Testis (tissue), 3 donors: ENCODE results near the gene CCT3. TPM values are rescaled to one million over a fixed set of nuclear protein-coding genes. Genes with fewer than 3 reads are reported as not detected.

Experiments used
- DNase-seq: peaks from one replicate; pipeline ENCODE4 v3.0.0-alpha.2; 2019
- H3K27ac ChIP-seq, 2 donors: fragments of 200-600 bp; sonication (generic); one replicate each; pipeline ENCODE4 v1.5.1; 2019
- H3K27me3 ChIP-seq: fragments of 200-600 bp; sonication (generic); one replicate; pipeline ENCODE4 v1.5.1; 2019
- H3K36me3 ChIP-seq: fragments of 200-600 bp; sonication (generic); one replicate; pipeline ENCODE4 v1.5.1; 2017; ENCODE audit warnings: low read depth; ENCODE audit errors: missing control alignments
- H3K4me1 ChIP-seq: fragments of 200-600 bp; sonication (generic); one replicate; pipeline ENCODE4 v1.5.1; 2019
- H3K4me3 ChIP-seq, 2 donors: fragments of 200-600 bp; sonication (generic); one replicate each; pipeline ENCODE4 v1.5.1; 2017 to 2019
- H3K9me3 ChIP-seq: fragments of 200-600 bp; sonication (generic); one replicate; pipeline ENCODE4 v1.5.1; 2017
- CTCF ChIP-seq, 3 experiments: fragments of 450-650 bp in 2 of 3; fragments of 200-600 bp in 1 of 3; sonication (generic) in 1 of 3; IDR thresholded peaks; one replicate each; pipeline ENCODE4 v1.5.1; 2016 to 2019; ENCODE audit warnings: antibody characterized with exemption in 3 of 3, mild to moderate bottlenecking in 2 of 3, moderate library complexity in 1 of 3
- POLR2A ChIP-seq: fragments of 450-650 bp; IDR thresholded peaks from one replicate; pipeline ENCODE4 v1.6.1; 2017; ENCODE audit warnings: antibody characterized with exemption, mild to moderate bottlenecking, moderate library complexity
- WGBS, 2 donors: methylation state at CpG; one replicate each; pipeline ENCODE4 v1.1.5; 2018; 5-methylcytosine and 5-hydroxymethylcytosine counted together
- intact Hi-C: fragments of 100-400 bp; cut with DNase I; formaldehyde crosslinking; loops from one replicate; pipeline ENCODE4 v1.15.1; 2023; ENCODE audit warnings: low total_unique reads
- polyA plus RNA-seq: library from polyadenylated mRNA; stranded (reverse); fragments of 350-450 nt; fragmentation: Illumina TruSeq; extraction: RNeasy Lipid Tissue Mini Kit (QIAGEN cat#74804); gene quantifications from one replicate; pipeline ENCODE4 v1.2.3, GENCODE V29; 2014; ENCODE audit warnings: low read depth, low replicate concordance; ENCODE audit not compliant: insufficient read depth
- total RNA-seq, 2 donors: library from RNA; depleted of rRNA; stranded (reverse); fragments of >200 nt; gene quantifications; one replicate each; pipeline ENCODE4 v1.2.3, GENCODE V29; 2016

Gene CCT3
- total and polyA plus RNA-seq, 3 donors from 2014 or later: 192 to 302 (median 203) TPM

GRCh38 chr1:156379420-156380165 lies 41.5 kb upstream of the CCT3 start:
- DNase-seq: no peak
- H3K27ac ChIP-seq: no peak overlapping the region
- H3K4me1 ChIP-seq: no peaks in the 10 kb centered on the region
- no peaks in the 10 kb centered on the region for H3K27me3 ChIP-seq
- TF ChIP-seq CTCF (IDR thresholded peaks at IDR 0.05): no peak
- no peak for TF ChIP-seq POLR2A
- H3K36me3 ChIP-seq: no peaks in the 10 kb centered on the region
- no peaks in the 10 kb centered on the region for H3K9me3 ChIP-seq
- H3K4me3 ChIP-seq: no peak overlapping the region
- intact Hi-C loops: no loop called here
- WGBS, 2 donors: 61% methylated on average over 3 of the region's 3 CpGs

- no peak for DNase-seq
- Histone ChIP-seq H3K4me1 (peaks cover 7% of the 10 kb centered on the region), H3K4me3 (no peak overlapping the region), H3K27me3 (no peaks in the 10 kb centered on the region), H3K27ac (no peak overlapping the region), H3K36me3 (no peaks in the 10 kb centered on the region), H3K9me3 (no peaks in the 10 kb centered on the region)
- TF ChIP-seq POLR2A: no peak
- no peak for TF ChIP-seq CTCF (IDR thresholded peaks at IDR 0.05)
- intact Hi-C loops: no loop called here
- 75 to 85% methylated on average over 6 of the region's 6 CpGs for WGBS, 2 donors
These were observed 40.5 kb upstream of the CCT3 start for GRCh38 chr1:156378557-156378956.

DNA sequence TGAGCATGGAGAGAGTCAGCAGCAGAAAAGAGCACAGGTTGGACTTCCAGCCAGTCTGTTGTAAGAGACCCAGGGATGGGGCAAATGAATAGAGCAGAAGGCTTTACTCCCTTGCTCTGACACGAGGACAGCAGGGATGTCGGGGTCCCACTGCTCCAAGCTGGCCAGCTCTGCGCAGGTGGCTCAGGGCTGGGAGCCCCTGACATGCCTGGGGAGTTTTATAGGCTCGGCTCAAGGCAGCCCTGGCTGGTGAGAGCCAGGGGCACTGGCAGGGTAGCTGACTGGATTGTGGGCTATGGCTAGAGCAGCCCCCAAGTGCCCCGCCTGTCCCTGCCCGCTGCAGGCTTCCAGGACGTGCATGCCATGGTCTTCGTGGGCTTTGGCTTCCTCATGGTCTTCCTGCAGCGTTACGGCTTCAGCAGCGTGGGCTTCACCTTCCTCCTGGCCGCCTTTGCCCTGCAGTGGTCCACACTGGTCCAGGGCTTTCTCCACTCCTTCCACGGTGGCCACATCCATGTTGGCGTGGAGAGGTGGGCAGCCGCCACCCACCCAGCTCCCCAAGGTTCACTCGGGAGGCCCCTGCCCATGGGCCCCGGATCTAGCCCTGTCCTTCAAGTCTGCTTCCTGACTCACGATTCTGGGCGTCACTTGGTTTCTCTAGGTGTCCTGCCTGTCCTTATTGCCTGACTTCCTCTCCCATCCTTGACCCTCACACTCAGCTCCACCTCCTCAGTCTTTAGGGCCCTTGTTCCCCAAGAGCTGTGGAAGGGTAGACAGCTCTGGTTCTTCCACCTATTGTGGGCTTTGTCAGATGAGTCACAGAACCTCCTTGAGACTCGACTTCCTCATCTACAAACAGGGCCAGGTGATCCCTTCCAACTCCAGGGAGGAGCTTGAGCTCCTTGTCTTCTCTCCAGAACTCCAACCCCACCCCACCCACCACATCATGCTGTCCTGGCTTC lies 39.1 kb upstream of the CCT3 start:
- no peak overlapping the region for H3K4me3 ChIP-seq
- H3K9me3 ChIP-seq: no peaks in the 10 kb centered on the region
- DNase-seq: no peak
- H3K27ac ChIP-seq: no peak overlapping the region
- no peaks in the 10 kb centered on the region for H3K36me3 ChIP-seq
- TF ChIP-seq POLR2A (no peak), CTCF (IDR thresholded peaks at IDR 0.05) (no peak)
- H3K27me3 ChIP-seq: no peaks in the 10 kb centered on the region
- 87% methylated on average over 19 to 20 of the region's 20 CpGs for WGBS, 2 donors
- peaks cover 8% of the 10 kb centered on the region for H3K4me1 ChIP-seq
- intact Hi-C loops: no loop called here

DNA sequence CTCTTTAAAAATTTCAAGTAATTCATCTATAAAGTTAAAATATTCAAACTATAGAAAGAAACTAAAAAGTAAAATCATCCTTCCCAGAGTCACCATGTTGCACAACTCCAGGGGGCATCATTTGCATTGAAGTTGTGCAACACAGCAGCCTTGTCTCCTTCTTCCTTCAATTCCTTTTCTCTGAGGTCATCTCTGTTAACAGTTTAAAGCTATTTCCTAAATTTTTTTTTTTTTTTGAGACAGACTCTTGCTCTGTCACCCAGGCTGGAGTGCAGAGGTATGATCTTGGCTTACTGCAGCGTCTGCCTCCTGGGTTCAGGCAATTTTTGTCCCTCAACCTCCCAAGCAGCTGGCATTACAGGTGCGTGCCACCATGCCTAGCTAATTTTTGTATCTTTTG lies 38.1 kb upstream of the CCT3 start:
- no peak for TF ChIP-seq CTCF (IDR thresholded peaks at IDR 0.05)
- no peak for TF ChIP-seq POLR2A

More for the DNA sequence above, 38.1 kb upstream of the CCT3 start:
- Histone ChIP-seq H3K27me3 (no peaks in the 10 kb centered on the region), H3K4me3 (no peak overlapping the region), H3K27ac (no peak overlapping the region), H3K4me1 (peaks cover 8% of the 10 kb centered on the region), H3K36me3 (no peaks in the 10 kb centered on the region), H3K9me3 (no peaks in the 10 kb centered on the region)
- intact Hi-C loops: no loop called here
- no peak for DNase-seq
- 91 to 97% methylated on average over 2 of the region's 2 CpGs for WGBS, 2 donors
